Tibial artery (tissue), 4 donors: Measurements from ENCODE around the gene STAT2.
A peak's percentile ranks its signal among the peaks of the same experiment; 100 is the strongest.
"Not testable (repeated sequence)": the region's sequence is repeated elsewhere in the genome, so short reads cannot be mapped to it uniquely, and the experiment has no call there.

Source experiments
- DNase-seq, 2 donors: peaks; one replicate each; pipeline ENCODE4 v3.0.0-alpha.2; 2019
- H3K27ac ChIP-seq, 2 donors: fragments of 200-600 bp; sonication (generic) in 1 of 2; 1 replicate in 1 of 2; 2 replicates in 1 of 2; pipeline ENCODE4 v1.5.1; 2018 to 2019; ENCODE audit warnings: mild to moderate bottlenecking in 1 of 2
- H3K27me3 ChIP-seq, 2 donors: fragments of 200-600 bp; sonication (generic) in 1 of 2; one replicate each; pipeline versions ENCODE4 v1.5.1 to v1.6.0; 2016 to 2019
- H3K36me3 ChIP-seq, 3 donors: fragments of 200-600 bp; sonication (generic) in 2 of 3; one replicate each; pipeline ENCODE4 v1.5.1; 2016 to 2019; ENCODE audit warnings: mild to moderate bottlenecking in 2 of 3
- H3K4me1 ChIP-seq, 4 donors: fragments of 200-600 bp; sonication (generic) in 2 of 4; 1 replicate in 3 of 4; 2 replicates in 1 of 4; pipeline ENCODE4 v1.5.1; 2016 to 2019
- H3K4me3 ChIP-seq, 2 donors: fragments of 200-600 bp; sonication (generic) in 1 of 2; 1 replicate in 1 of 2; 2 replicates in 1 of 2; pipeline ENCODE4 v1.5.1; 2018 to 2019; ENCODE audit warnings: mild to moderate bottlenecking in 2 of 2
- H3K9me3 ChIP-seq, 3 donors: fragments of 200-600 bp; sonication (generic) in 1 of 3; one replicate each; pipeline ENCODE4 v1.5.1; 2016 to 2019
- intact Hi-C: fragments of 100-400 bp; cut with DNase I; formaldehyde crosslinking; loops from one replicate; pipeline ENCODE4 v1.15.0; 2023; ENCODE audit warnings: low total_unique reads
- TF ChIP-seq, protein P1 (sequence below), 2 experiments: fragments of 200-600 bp in 1 of 2; fragments of 450-650 bp in 1 of 2; IDR thresholded peaks; one replicate each; pipeline ENCODE4 v1.5.1; 2017 to 2019; ENCODE audit warnings: antibody characterized with exemption in 2 of 2, mild to moderate bottlenecking in 1 of 2, moderate library complexity in 1 of 2

Gene STAT2

DNA sequence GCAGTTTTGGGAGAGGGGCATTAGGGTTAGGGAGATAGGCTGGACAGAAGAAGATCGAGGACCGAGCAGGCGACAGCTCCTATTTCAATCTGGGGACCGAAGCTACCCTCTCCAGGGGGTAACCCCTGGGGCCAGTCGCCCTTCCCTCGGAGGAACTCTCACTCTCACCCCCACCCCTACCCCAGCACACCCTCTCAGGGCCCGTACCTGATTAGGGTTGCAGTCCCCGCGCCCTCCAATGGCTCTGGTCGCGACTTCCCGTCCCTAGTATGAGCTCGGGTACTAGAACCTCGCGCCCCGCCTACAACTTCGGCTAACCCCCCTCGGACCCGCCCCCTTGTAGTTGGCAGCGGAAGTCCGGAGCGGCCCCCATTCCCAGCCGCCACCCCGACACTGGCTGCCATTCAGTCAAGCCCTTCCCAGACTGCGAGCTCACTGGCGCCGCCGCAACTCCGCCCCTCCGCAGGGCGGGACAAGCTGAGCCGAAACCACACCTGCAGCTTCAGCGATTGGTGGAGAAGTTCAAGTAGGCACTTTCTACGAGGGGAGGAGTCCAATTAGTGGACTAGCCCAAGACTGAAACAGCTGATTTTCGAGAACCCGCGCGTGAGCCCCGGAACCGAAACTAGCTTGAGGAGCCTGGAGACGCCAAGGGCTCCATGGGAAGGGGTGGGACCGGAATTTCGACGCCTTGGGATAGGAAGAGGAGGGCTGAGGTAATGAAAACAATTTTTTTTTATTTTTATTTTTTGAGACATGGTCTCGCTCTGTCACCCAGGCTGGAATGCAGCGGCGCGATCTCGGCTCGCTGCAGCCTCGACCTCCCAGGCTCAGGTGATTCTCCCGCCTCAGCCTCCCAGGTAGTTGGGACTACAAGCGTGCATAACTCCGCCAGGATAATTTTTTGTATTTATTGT, at the start of gene STAT2:
Gene STAT2, minus strand, starts transcription at position 257 of the 917 bp plus-strand sequence. CDS start 3,536 bp downstream, outside the sequence.
- H3K36me3 ChIP-seq, result peaks cover 13 to 15% (median 13%) of the 10 kb centered on the region in 3 donors
- peak; percentile 99 to 100 for DNase-seq
- no peaks in the 10 kb centered on the region for H3K27me3 ChIP-seq
- H3K4me1 ChIP-seq, result peaks cover 0 to 24% (median 13%) of the 10 kb centered on the region in 4 donors
- intact Hi-C loops, result loop anchor here (2.0 kb wide), 1 partner anchor 105 kb away; no protein-coding TSS in a partner anchor
- TF ChIP-seq, protein P1, sequence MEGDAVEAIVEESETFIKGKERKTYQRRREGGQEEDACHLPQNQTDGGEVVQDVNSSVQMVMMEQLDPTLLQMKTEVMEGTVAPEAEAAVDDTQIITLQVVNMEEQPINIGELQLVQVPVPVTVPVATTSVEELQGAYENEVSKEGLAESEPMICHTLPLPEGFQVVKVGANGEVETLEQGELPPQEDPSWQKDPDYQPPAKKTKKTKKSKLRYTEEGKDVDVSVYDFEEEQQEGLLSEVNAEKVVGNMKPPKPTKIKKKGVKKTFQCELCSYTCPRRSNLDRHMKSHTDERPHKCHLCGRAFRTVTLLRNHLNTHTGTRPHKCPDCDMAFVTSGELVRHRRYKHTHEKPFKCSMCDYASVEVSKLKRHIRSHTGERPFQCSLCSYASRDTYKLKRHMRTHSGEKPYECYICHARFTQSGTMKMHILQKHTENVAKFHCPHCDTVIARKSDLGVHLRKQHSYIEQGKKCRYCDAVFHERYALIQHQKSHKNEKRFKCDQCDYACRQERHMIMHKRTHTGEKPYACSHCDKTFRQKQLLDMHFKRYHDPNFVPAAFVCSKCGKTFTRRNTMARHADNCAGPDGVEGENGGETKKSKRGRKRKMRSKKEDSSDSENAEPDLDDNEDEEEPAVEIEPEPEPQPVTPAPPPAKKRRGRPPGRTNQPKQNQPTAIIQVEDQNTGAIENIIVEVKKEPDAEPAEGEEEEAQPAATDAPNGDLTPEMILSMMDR (IDR thresholded peaks at IDR 0.05), result no peak
- peak within 1 kb of the TSS; percentile 89 to 93 for H3K27ac ChIP-seq
- H3K9me3 ChIP-seq, result no peaks in the 10 kb centered on the region
- peak within 1 kb of the TSS; percentile 79 to 89 for H3K4me3 ChIP-seq

DNA sequence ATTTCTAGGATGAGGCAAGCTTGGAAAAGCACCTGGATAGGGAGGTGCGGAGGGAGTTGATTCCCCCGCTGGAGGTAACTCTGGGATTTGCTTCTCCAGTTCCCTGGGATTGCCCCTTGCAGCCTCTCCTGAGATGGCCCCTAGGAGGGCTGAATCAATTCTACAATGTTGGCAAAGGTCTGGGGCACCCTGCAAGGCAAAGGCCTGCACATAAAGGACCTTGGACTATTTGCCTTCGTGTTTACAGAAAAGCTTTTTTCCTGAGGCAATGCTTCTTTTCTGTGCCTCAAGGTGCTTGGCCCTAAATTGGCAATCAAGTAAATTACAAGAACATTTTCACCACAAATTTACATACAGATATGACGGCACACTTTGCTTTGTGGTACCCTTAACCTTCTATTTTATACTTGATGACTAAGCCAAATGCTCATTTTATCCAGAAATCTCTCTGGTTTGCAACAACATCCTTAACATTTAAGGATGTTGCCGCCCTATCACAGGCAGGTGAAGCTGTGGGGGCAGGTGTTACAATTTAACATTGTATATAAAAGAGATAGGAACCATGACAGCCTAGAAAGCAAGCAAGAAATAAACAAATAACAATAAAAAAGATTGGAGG, 49.0 kb upstream of the STAT2 start:
- Histone ChIP-seq H3K4me3 (no peak overlapping the region), H3K36me3 (no peaks in the 10 kb centered on the region), H3K27me3 (no peaks in the 10 kb centered on the region), H3K4me1 (no peaks in the 10 kb centered on the region), H3K9me3 (no peaks in the 10 kb centered on the region), H3K27ac (no peak overlapping the region)
- no peak for DNase-seq
- TF ChIP-seq, protein P1 (IDR thresholded peaks at IDR 0.05), result no peak
- intact Hi-C loops, result no loop called here

- H3K4me1 ChIP-seq, DNase-seq, H3K27me3 ChIP-seq, H3K4me3 ChIP-seq, H3K9me3 ChIP-seq, H3K36me3 ChIP-seq, H3K27ac ChIP-seq, intact Hi-C loops: not testable (repeated sequence)
Observed at GRCh38 chr12:56404227-56404626, 44.3 kb upstream of the STAT2 start.

GRCh38 chr12:56401612-56402011, 41.7 kb upstream of the STAT2 start:
- H3K27me3 ChIP-seq, H3K4me3 ChIP-seq, H3K36me3 ChIP-seq, H3K4me1 ChIP-seq, H3K27ac ChIP-seq, DNase-seq, intact Hi-C loops: not testable (repeated sequence)
- peaks cover 0 to 12% (median 5%) of the 10 kb centered on the region in 3 donors for H3K9me3 ChIP-seq

DNA sequence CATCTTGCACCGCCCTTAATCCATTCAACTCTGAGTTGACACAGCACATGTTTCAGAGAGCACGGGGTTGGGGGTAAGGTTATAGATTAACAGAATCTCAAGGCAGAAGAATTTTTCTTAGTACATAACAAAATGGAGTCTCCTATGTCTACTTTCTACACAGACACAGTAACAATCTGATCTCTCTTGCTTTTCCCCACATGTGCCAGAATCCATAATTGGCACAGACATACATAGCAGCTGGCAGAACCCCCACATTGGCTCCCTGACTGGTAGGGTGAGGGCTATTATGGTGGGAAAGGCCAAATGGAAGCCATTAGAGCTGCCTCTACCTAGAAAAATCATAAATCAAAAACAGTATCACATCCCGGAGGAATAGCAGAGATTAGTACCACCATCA, 41.2 kb upstream of the STAT2 start:
- intact Hi-C loops, result not testable (repeated sequence)

DNA sequence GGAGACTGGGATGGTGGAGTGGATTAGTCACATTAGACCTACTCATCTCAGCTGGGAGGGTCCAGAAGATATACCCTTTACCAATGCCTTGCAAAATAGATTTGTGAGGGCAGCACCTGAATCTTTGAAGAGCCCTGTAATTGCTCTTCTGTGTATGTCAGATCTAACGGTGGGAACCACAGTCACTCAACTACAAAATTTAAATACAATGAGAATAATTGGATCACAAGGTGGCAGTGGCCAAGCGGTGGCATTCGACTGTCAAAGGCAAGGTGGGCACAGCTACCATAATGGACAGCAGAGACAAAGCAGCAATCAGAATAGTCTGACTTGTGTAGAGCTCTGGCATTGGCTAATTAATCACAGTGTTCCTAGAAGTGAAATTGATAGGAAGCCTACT, 39.6 kb upstream of the STAT2 start:
- H3K27ac ChIP-seq, H3K27me3 ChIP-seq, H3K4me3 ChIP-seq, DNase-seq, intact Hi-C loops, H3K4me1 ChIP-seq, H3K36me3 ChIP-seq: not testable (repeated sequence)
- peaks cover 0 to 12% (median 5%) of the 10 kb centered on the region in 3 donors for H3K9me3 ChIP-seq

More for the DNA sequence above, 41.2 kb upstream of the STAT2 start:
- DNase-seq, H3K4me1 ChIP-seq, H3K36me3 ChIP-seq, H3K4me3 ChIP-seq, H3K27ac ChIP-seq, H3K27me3 ChIP-seq: not testable (repeated sequence)
- peaks cover 0 to 12% (median 5%) of the 10 kb centered on the region in 3 donors for H3K9me3 ChIP-seq

- no peak for DNase-seq
- Histone ChIP-seq H3K36me3 (no peaks in the 10 kb centered on the region), H3K4me3 (no peak overlapping the region), H3K27ac (no peak overlapping the region), H3K9me3 (peaks cover 0 to 12% (median 5%) of the 10 kb centered on the region in 3 donors), H3K27me3 (no peaks in the 10 kb centered on the region), H3K4me1 (no peaks in the 10 kb centered on the region)
- intact Hi-C loops, result no loop called here
- TF ChIP-seq, protein P1 (IDR thresholded peaks at IDR 0.05), result no peak
Observed at GRCh38 chr12:56398324-56398723, 38.4 kb upstream of the STAT2 start.
